A549 (cell line): ENCODE data around the gene ITIH4. TPM values are rescaled to one million over a fixed set of nuclear protein-coding genes. Genes with fewer than 3 reads are reported as not detected.

Source experiments
- ATAC-seq, 2 experiments: fragments of 200-7000 bp in 1 of 2; fragments of >200 bp in 1 of 2; cut with Nextera tagmentation in 1 of 2; cut with Tn5 transposase in 1 of 2; 3 replicates each; pipeline versions ENCODE4 v1.8.0 to v1.9.1; 2018 to 2020; ENCODE audit warnings: mild to moderate bottlenecking in 1 of 2, moderate library complexity in 1 of 2
- CTCF ChIA-PET: fragments of 300-600 bp; sonication (Branson Sonifier 250); formaldehyde crosslinking; extraction: SDS; loops from one replicate; lab custom pipeline; 2021; ENCODE audit warnings: antibody characterized with exemption, inconsistent platforms; lab: Yijun Ruan, JAX
- POLR2A ChIA-PET: fragments of 350-600 bp; formaldehyde crosslinking; extraction: SDS; loops from one replicate; lab custom pipeline; 2021; ENCODE audit warnings: antibody characterized with exemption, inconsistent platforms; lab: Yijun Ruan, JAX
- DNase-seq, 2 experiments: peaks; one replicate each; pipeline versions ENCODE4 v3.0.0 to v3.0.0-alpha.2; 2011 to 2016; ENCODE audit warnings: low read depth in 1 of 2, low spot score in 1 of 2
- FAIRE-seq: peaks from 2 replicates; lab custom pipeline; 2011; peaks lifted over from hg19 to GRCh38; lab: Jason Lieb, UNC
- H3K27ac ChIP-seq, 2 experiments: fragments of >200 bp; sonication (Bioruptor Twin); formaldehyde crosslinking; 3 replicates each; pipeline ENCODE4 v1.5.1; 2016 to 2017
- H3K4me1 ChIP-seq: fragments of >200 bp; sonication (Bioruptor Twin); formaldehyde crosslinking; 3 replicates; pipeline ENCODE4 v1.6.1; 2016
- H3K4me2 ChIP-seq: fragments of >200 bp; sonication (Bioruptor Twin); formaldehyde crosslinking; 3 replicates; pipeline ENCODE4 v1.6.1; 2016
- H3K4me3 ChIP-seq: fragments of >200 bp; sonication (Bioruptor Twin); formaldehyde crosslinking; 3 replicates; pipeline ENCODE4 v1.5.1; 2016
- H3K9me3 ChIP-seq: fragments of >200 bp; sonication (Bioruptor Twin); formaldehyde crosslinking; 3 replicates; pipeline ENCODE4 v1.6.1; 2016
- BHLHE40 ChIP-seq: IDR thresholded peaks from 2 replicates; pipeline ENCODE4 v1.6.1; 2012; ENCODE audit warnings: low read depth, low read length, inconsistent platforms
- CEBPB ChIP-seq, 2 experiments: fragments of >200 bp in 1 of 2; sonication (Bioruptor Twin) in 1 of 2; formaldehyde crosslinking in 1 of 2; IDR thresholded peaks; 2 replicates each; pipeline ENCODE4 v1.6.1; 2012 to 2016
- CTCF ChIP-seq: fragments of >200 bp; sonication (Bioruptor Twin); formaldehyde crosslinking; IDR thresholded peaks from 3 replicates; pipeline ENCODE4 v1.5.1; 2016
- EHF ChIP-seq: fragments of 250-450 bp; sonication (Bioruptor Pico); IDR thresholded peaks from 2 replicates; pipeline ENCODE4 v1.5.0; 2020; ENCODE audit warnings: mild to moderate bottlenecking
- EHMT2 ChIP-seq: fragments of 200-600 bp; sonication (generic); IDR thresholded peaks from 2 replicates; pipeline ENCODE4 v1.6.1; 2016; ENCODE audit warnings: antibody characterized with exemption, low read depth, mild to moderate bottlenecking, moderate library complexity
- EP300 ChIP-seq, 2 experiments: fragments of >200 bp; sonication (Bioruptor Twin); formaldehyde crosslinking; IDR thresholded peaks; 2 replicates in 1 of 2; 3 replicates in 1 of 2; pipeline ENCODE4 v1.6.1; 2016 to 2017
- ESRRA ChIP-seq: fragments of 150-350 bp; IDR thresholded peaks from 2 replicates; pipeline ENCODE4 v1.6.1; 2014; ENCODE audit warnings: mild to moderate bottlenecking, low read length, borderline replicate concordance
- FOSB ChIP-seq: fragments of 250-450 bp; sonication (Bioruptor Pico); IDR thresholded peaks from 2 replicates; pipeline ENCODE4 v1.5.0; 2020; ENCODE audit warnings: mild to moderate bottlenecking, moderate library complexity
- FOSL2 ChIP-seq, 2 experiments: fragments of 450-650 bp in 1 of 2; fragments of >200 bp in 1 of 2; sonication (Bioruptor Twin) in 1 of 2; formaldehyde crosslinking; IDR thresholded peaks; 2 replicates each; pipeline versions ENCODE4 v1.5.0 to v1.6.1; 2016 to 2020; ENCODE audit warnings: mild to moderate bottlenecking in 1 of 2, moderate library complexity in 1 of 2
- HOXA7 ChIP-seq: fragments of 250-450 bp; sonication (Bioruptor Pico); IDR thresholded peaks from 2 replicates; pipeline ENCODE4 v1.5.0; 2020; ENCODE audit warnings: mild to moderate bottlenecking, moderate library complexity
- HOXB13 ChIP-seq: fragments of 250-450 bp; sonication (Bioruptor Pico); IDR thresholded peaks from 2 replicates; pipeline ENCODE4 v1.5.0; 2020; ENCODE audit warnings: low read depth, mild to moderate bottlenecking, moderate library complexity
- JUN ChIP-seq, 2 experiments: fragments of >200 bp; sonication (Bioruptor Twin); formaldehyde crosslinking; IDR thresholded peaks; 2 replicates in 1 of 2; 3 replicates in 1 of 2; pipeline ENCODE4 v1.6.1; 2016 to 2017
- JUNB ChIP-seq: fragments of >200 bp; sonication (Bioruptor Twin); formaldehyde crosslinking; IDR thresholded peaks from 2 replicates; pipeline ENCODE4 v1.6.1; 2016
- KDM5A ChIP-seq: fragments of 200-600 bp; sonication (generic); IDR thresholded peaks from 2 replicates; pipeline ENCODE4 v1.6.1; 2016; ENCODE audit warnings: antibody characterized with exemption, mild to moderate bottlenecking
- NR3C1 ChIP-seq: fragments of >200 bp; sonication (Bioruptor Twin); formaldehyde crosslinking; IDR thresholded peaks from 3 replicates; pipeline ENCODE4 v1.6.1; 2017
- PHF8 ChIP-seq: fragments of 200-600 bp; sonication (generic); IDR thresholded peaks from 2 replicates; pipeline ENCODE4 v1.6.1; 2016; ENCODE audit warnings: low read depth, mild to moderate bottlenecking, antibody characterized with exemption, moderate library complexity, borderline replicate concordance
- POLR2A ChIP-seq: IDR thresholded peaks from 2 replicates; pipeline ENCODE4 v1.6.1; 2012; ENCODE audit warnings: mild to moderate bottlenecking, low read length
- RARB ChIP-seq: fragments of 250-450 bp; sonication (Bioruptor Pico); IDR thresholded peaks from 2 replicates; pipeline ENCODE4 v1.8.0; 2021; ENCODE audit warnings: mild to moderate bottlenecking, moderate library complexity
- RFX5 ChIP-seq: fragments of 450-650 bp; IDR thresholded peaks from 2 replicates; pipeline ENCODE4 v1.7.1; 2014; ENCODE audit warnings: antibody characterized with exemption, mild to moderate bottlenecking, moderate library complexity
- SREBF2 ChIP-seq: fragments of 450-650 bp; IDR thresholded peaks from 2 replicates; pipeline ENCODE4 v1.6.1; 2014; ENCODE audit warnings: mild to moderate bottlenecking, moderate library complexity
- TFCP2L1 ChIP-seq: fragments of 250-450 bp; sonication (Bioruptor Pico); IDR thresholded peaks from 2 replicates; pipeline ENCODE4 v1.5.0; 2021; ENCODE audit warnings: mild to moderate bottlenecking
- TP53 ChIP-seq: fragments of 250-450 bp; sonication (Bioruptor Pico); IDR thresholded peaks from 2 replicates; pipeline ENCODE4 v1.5.0; 2021; ENCODE audit warnings: mild to moderate bottlenecking, moderate library complexity
- USF2 ChIP-seq: fragments of 450-650 bp; IDR thresholded peaks from 2 replicates; pipeline ENCODE4 v1.6.1; 2014; ENCODE audit warnings: antibody characterized with exemption
- ZFP36 ChIP-seq: fragments of 450-650 bp; IDR thresholded peaks from 2 replicates; pipeline ENCODE4 v1.6.1; 2014; ENCODE audit warnings: borderline replicate concordance; ENCODE audit not compliant: partially characterized antibody
- ZNF302 ChIP-seq: fragments of 250-450 bp; sonication (Bioruptor Pico); IDR thresholded peaks from 2 replicates; pipeline ENCODE4 v1.9.0; 2021; ENCODE audit warnings: inconsistent platforms, mild to moderate bottlenecking, moderate library complexity
- WGBS: methylation state at CpG from one replicate; pipeline ENCODE4 v1.1.6; 2017; ENCODE audit errors: missing lambda C conversion rate; 5-methylcytosine and 5-hydroxymethylcytosine counted together
- polyA plus RNA-seq, 4 experiments: library from polyadenylated mRNA; depleted of rRNA in 3 of 4; stranded (reverse); fragments of >200 nt; fragmentation: RNase III in 1 of 4; extraction: RNeasy Plus Mini Kit Qiagen cat#74134 plus additional on column Dnase treatment in 1 of 4; gene quantifications; 2 replicates in 3 of 4; 3 replicates in 1 of 4; pipeline ENCODE4 v1.2.3, GENCODE V29; 2011 to 2017
- TF ChIP-seq, protein P1 (sequence below): fragments of >200 bp; sonication (Bioruptor Twin); formaldehyde crosslinking; IDR thresholded peaks from 2 replicates; pipeline ENCODE4 v1.6.1; 2016
- TF ChIP-seq, protein P2 (sequence below): fragments of >200 bp; sonication (Bioruptor Twin); formaldehyde crosslinking; IDR thresholded peaks from 3 replicates; pipeline ENCODE4 v1.6.1; 2016
- TF ChIP-seq, protein P3 (sequence below): IDR thresholded peaks from 2 replicates; pipeline ENCODE4 v1.6.1; 2012; ENCODE audit warnings: low read depth, borderline replicate concordance

The ITIH4 gene
- polyA plus RNA-seq, 2 of the 4 experiments (the other 2 are of a cell fraction) = 0.88 to 0.89 TPM

DNA sequence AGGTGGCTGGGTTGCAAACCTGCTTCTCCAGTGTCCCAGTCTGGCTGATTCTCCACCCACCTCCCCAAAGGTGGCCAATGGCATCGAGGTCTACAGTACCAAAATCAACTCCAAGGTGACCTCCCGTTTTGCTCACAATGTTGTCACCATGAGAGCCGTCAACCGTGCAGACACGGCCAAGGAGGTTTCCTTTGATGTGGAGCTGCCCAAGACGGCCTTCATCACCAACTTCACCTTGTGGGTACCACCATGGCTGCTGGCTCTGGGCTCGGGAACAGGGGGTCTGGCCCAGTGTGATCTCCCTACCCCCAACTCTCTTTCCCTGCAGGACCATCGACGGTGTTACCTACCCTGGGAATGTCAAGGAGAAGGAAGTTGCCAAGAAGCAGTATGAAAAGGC lies 34.1 kb downstream of the ITIH4 start:
- Histone ChIP-seq H3K4me1 (no peaks in the 10 kb centered on the region), H3K27ac (no peak overlapping the region), H3K9me3 (no peaks in the 10 kb centered on the region), H3K4me2 (no peak overlapping the region), H3K4me3 (no peak overlapping the region)
- ATAC-seq (no peak), DNase-seq (no peak), FAIRE-seq (no peak)
- 100% methylated on average over 2 of the region's 9 CpGs for WGBS
- CTCF ChIA-PET = no interaction called here
- POLR2A ChIA-PET = no interaction called here
- TF ChIP-seq POLR2A = no peak
- no peak for TF ChIP-seq HOXB13 (CRISPR knock-in tag)
- TF ChIP-seq KDM5A = no peak
- TF ChIP-seq FOSL2 (IDR thresholded peaks at IDR 0.05) = no peak
- TF ChIP-seq FOSL2 (CRISPR knock-in tag; IDR thresholded peaks at IDR 0.05) = no peak
- no peak for TF ChIP-seq SREBF2
- TF ChIP-seq JUN (IDR thresholded peaks at IDR 0.05) = no peak
- no peak for TF ChIP-seq RARB (CRISPR knock-in tag)
- no peak for TF ChIP-seq CTCF
- no peak for TF ChIP-seq EHF (CRISPR knock-in tag)
- no peak for TF ChIP-seq PHF8
- no peak for TF ChIP-seq TP53 (CRISPR knock-in tag)
- no peak for TF ChIP-seq BHLHE40
- no peak for TF ChIP-seq JUNB
- TF ChIP-seq NR3C1 = no peak
- TF ChIP-seq CEBPB (IDR thresholded peaks at IDR 0.05) = no peak
- TF ChIP-seq, protein P1, sequence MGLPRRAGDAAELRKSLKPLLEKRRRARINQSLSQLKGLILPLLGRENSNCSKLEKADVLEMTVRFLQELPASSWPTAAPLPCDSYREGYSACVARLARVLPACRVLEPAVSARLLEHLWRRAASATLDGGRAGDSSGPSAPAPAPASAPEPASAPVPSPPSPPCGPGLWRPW = no peak
- TF ChIP-seq ESRRA = no peak
- TF ChIP-seq, protein P2, sequence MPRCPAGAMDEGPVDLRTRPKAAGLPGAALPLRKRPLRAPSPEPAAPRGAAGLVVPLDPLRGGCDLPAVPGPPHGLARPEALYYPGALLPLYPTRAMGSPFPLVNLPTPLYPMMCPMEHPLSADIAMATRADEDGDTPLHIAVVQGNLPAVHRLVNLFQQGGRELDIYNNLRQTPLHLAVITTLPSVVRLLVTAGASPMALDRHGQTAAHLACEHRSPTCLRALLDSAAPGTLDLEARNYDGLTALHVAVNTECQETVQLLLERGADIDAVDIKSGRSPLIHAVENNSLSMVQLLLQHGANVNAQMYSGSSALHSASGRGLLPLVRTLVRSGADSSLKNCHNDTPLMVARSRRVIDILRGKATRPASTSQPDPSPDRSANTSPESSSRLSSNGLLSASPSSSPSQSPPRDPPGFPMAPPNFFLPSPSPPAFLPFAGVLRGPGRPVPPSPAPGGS = no peak
- TF ChIP-seq RFX5 = no peak
- no peak for TF ChIP-seq FOSB

DNA sequence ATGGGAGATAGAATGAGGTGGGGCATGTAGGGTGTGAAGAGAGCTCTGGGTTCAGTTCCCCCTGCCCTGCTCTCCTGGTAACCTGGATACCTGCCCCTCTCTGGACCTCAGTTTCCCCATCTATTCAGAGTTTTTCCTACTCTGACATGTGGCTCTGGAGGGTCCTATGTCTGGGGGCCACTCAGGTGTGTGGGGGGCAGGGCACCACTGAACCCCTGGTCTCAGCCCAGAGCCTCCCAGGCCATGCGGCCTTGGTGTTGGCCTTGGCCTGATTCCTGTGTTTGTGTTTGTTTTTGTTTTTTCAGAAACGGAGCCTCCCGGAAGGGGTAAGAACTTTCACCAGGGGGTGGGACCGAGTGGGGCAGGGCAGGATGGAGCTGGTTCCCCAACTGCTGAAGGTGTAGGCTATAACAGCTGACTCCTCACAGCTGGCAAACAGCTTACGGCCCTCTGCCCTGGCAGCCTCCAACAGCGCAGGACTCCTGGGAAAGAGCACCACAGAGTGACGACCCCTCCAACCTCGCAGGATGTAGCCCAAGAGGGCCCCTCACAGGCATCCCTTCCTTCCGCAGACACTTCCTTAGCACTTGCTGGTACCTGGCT lies 35.1 kb downstream of the ITIH4 start:
- TF ChIP-seq EP300 (IDR thresholded peaks at IDR 0.05) (no peak), FOSB (no peak), CEBPB (IDR thresholded peaks at IDR 0.05) (no peak), PHF8 (no peak), ZNF302 (CRISPR knock-in tag) (no peak), USF2 (no peak), EHMT2 (no peak), RFX5 (no peak), HOXA7 (CRISPR knock-in tag) (no peak), TFCP2L1 (CRISPR knock-in tag) (no peak), ZFP36 (no peak)
- TF ChIP-seq, protein P3, sequence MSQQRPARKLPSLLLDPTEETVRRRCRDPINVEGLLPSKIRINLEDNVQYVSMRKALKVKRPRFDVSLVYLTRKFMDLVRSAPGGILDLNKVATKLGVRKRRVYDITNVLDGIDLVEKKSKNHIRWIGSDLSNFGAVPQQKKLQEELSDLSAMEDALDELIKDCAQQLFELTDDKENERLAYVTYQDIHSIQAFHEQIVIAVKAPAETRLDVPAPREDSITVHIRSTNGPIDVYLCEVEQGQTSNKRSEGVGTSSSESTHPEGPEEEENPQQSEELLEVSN = no peak
- 51% methylated on average over 3 of the region's 9 CpGs for WGBS
- Histone ChIP-seq H3K4me3 (no peak overlapping the region), H3K4me2 (no peak overlapping the region), H3K9me3 (no peaks in the 10 kb centered on the region), H3K27ac (no peak overlapping the region), H3K4me1 (no peaks in the 10 kb centered on the region)
- ATAC-seq (no peak), FAIRE-seq (no peak), DNase-seq (no peak)
- POLR2A ChIA-PET = no interaction called here
- CTCF ChIA-PET = interaction anchor here (0.5 to 3.6 kb wide), 3 partner anchors 20 to 295 kb away, joined by 3 to 11 read pairs (median 4); no protein-coding TSS in a partner anchor
